Parathyroid adenoma (tissue), 2 donors: ENCODE data around the gene PCP2.

ENCODE experiments used
- H2AFZ ChIP-seq: fragments of 300-600 bp; sonication (generic); one replicate; pipeline ENCODE4 v1.7.0; 2017; ENCODE audit warnings: antibody characterized with exemption, mild to moderate bottlenecking
- H3K27ac ChIP-seq: fragments of 300-600 bp; sonication (generic); one replicate; pipeline ENCODE4 v1.7.0; 2017
- H3K27me3 ChIP-seq: fragments of 300-600 bp; sonication (generic); one replicate; pipeline ENCODE4 v1.7.0; 2017; ENCODE audit warnings: low read length; ENCODE audit not compliant: control insufficient read depth, insufficient read depth
- H3K36me3 ChIP-seq: fragments of 300-600 bp; sonication (generic); one replicate; pipeline ENCODE4 v1.7.0; 2017; ENCODE audit warnings: low read length; ENCODE audit not compliant: control insufficient read depth, insufficient read depth
- H3K4me1 ChIP-seq: fragments of 300-600 bp; sonication (generic); one replicate; pipeline ENCODE4 v1.7.0; 2017; ENCODE audit warnings: control low read depth
- H3K4me2 ChIP-seq: fragments of 300-600 bp; sonication (generic); one replicate; pipeline ENCODE4 v1.7.0; 2017; ENCODE audit warnings: low read length
- H3K4me3 ChIP-seq: fragments of 300-600 bp; sonication (generic); one replicate; pipeline ENCODE4 v1.7.0; 2017; ENCODE audit warnings: low read depth, low read length
- H3K79me2 ChIP-seq: fragments of 300-600 bp; sonication (generic); one replicate; pipeline ENCODE4 v1.7.0; 2017; ENCODE audit warnings: control low read depth
- H3K9ac ChIP-seq: fragments of 300-600 bp; sonication (generic); one replicate; pipeline ENCODE4 v1.7.0; 2017; ENCODE audit warnings: mild to moderate bottlenecking
- H3K9me3 ChIP-seq: fragments of 300-600 bp; sonication (generic); one replicate; pipeline ENCODE4 v1.7.0; 2017; ENCODE audit warnings: low read length; ENCODE audit not compliant: control insufficient read depth
- TF ChIP-seq, protein P1 (sequence below): fragments of 300-600 bp; sonication (generic); IDR thresholded peaks from one replicate; pipeline ENCODE4 v1.7.0; 2017; ENCODE audit warnings: antibody characterized with exemption, mild to moderate bottlenecking
- donor health status: primary hyperparathyroidism.

PCP2 gene

DNA sequence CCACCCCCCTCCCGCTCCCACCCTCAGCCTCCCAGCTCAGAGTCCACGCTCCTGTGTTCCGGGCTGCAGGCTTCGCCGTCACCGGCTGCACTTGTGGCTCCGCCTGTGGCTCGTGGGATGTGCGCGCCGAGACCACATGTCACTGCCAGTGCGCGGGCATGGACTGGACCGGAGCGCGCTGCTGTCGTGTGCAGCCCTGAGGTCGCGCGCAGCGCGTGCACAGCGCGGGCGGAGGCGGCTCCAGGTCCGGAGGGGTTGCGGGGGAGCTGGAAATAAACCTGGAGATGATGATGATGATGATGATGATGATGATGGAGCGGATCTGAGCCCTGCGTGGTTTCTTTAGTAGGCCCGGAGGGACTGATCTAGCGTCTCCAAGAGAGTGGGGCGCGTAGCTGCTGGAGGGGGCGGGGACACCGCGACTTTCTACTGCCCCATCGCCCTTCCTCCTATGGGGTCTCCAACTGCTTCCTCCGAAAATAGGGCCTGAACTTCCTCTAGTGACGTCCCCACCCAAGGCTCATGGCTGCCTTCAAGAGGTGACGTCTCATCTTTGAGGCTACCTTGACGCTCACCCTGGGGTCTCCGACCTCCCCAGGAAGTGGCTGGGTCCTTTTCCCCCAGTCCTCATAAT lies 36.7 kb upstream of the PCP2 start:
- no peaks in the 10 kb centered on the region for H3K79me2 ChIP-seq
- no peak overlapping the region for H3K27ac ChIP-seq
- H3K4me1 ChIP-seq = no peaks in the 10 kb centered on the region
- H3K36me3 ChIP-seq = no peaks in the 10 kb centered on the region
- H3K4me2 ChIP-seq = peak overlapping the region; percentile 53
- no peak overlapping the region for H3K9ac ChIP-seq
- H3K27me3 ChIP-seq = no peaks in the 10 kb centered on the region
- TF ChIP-seq, protein P1, sequence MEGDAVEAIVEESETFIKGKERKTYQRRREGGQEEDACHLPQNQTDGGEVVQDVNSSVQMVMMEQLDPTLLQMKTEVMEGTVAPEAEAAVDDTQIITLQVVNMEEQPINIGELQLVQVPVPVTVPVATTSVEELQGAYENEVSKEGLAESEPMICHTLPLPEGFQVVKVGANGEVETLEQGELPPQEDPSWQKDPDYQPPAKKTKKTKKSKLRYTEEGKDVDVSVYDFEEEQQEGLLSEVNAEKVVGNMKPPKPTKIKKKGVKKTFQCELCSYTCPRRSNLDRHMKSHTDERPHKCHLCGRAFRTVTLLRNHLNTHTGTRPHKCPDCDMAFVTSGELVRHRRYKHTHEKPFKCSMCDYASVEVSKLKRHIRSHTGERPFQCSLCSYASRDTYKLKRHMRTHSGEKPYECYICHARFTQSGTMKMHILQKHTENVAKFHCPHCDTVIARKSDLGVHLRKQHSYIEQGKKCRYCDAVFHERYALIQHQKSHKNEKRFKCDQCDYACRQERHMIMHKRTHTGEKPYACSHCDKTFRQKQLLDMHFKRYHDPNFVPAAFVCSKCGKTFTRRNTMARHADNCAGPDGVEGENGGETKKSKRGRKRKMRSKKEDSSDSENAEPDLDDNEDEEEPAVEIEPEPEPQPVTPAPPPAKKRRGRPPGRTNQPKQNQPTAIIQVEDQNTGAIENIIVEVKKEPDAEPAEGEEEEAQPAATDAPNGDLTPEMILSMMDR = no peak
- H3K4me3 ChIP-seq = no peak overlapping the region
- no peak overlapping the region for H2AFZ ChIP-seq
- no peaks in the 10 kb centered on the region for H3K9me3 ChIP-seq

DNA sequence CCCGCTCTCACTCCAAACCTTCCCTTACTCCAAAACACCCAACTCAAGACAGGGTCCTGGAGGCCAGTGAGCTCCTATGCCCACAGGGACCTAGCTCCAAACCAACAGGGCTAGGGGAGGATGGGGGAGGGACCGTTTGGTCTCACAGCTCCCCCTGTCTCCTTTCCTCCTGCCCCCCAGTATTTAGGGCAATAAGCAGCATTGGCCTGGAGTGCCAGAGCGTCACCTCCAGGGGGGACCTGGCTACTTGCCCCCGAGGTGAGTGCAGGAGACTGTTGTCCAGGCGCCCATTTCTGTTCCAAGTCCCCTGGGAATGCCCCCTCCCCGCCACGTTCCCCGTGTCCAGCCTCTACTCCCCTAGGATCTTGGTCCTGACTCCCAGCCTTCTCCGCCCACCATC lies 36.1 kb upstream of the PCP2 start:
- Histone ChIP-seq H3K4me3 (no peak overlapping the region), H3K4me2 (no peak overlapping the region), H3K27me3 (no peaks in the 10 kb centered on the region), H3K9me3 (no peaks in the 10 kb centered on the region), H3K36me3 (no peaks in the 10 kb centered on the region), H3K79me2 (no peaks in the 10 kb centered on the region), H3K27ac (no peak overlapping the region), H2AFZ (no peak overlapping the region), H3K9ac (no peak overlapping the region), H3K4me1 (no peaks in the 10 kb centered on the region)
- TF ChIP-seq, protein P1 = no peak

DNA sequence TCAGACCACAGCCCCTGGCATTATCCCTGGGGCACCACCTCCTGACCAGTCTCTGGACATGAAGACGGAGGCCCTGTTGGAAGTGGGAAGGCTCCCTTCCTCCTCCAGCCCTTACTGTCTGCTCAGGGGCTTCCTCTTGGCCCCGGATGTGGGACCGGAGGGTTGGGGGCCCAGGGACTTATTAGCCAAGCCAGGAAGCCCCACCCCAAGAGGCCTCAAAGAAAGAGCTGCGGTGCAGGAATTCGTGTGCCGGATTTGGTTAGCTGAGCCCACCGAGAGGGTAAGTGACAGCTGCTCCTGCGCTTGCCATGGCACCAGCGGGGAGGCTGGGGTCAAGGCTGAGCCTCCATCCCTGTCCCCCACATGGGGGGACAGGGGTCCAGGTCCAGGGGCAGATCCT lies 35.3 kb upstream of the PCP2 start, which contains the start of gene RETN:
TSS of gene RETN (plus strand) at position 208 of the 400 bp plus-strand sequence. CDS start 278 bp downstream, outside the sequence.
- no peaks in the 10 kb centered on the region for H3K9me3 ChIP-seq
- H3K4me3 ChIP-seq = no peak within 1 kb of the TSS
- H3K4me2 ChIP-seq = no peak within 1 kb of the TSS
- no peaks in the 10 kb centered on the region for H3K36me3 ChIP-seq
- TF ChIP-seq, protein P1 = no peak
- H3K4me1 ChIP-seq = no peaks in the 10 kb centered on the region
- no peaks in the 10 kb centered on the region for H3K27me3 ChIP-seq
- H3K9ac ChIP-seq = no peak within 1 kb of the TSS
- no peaks in the 10 kb centered on the region for H3K79me2 ChIP-seq
- no peak within 1 kb of the TSS for H3K27ac ChIP-seq
- H2AFZ ChIP-seq = no peak within 1 kb of the TSS

DNA sequence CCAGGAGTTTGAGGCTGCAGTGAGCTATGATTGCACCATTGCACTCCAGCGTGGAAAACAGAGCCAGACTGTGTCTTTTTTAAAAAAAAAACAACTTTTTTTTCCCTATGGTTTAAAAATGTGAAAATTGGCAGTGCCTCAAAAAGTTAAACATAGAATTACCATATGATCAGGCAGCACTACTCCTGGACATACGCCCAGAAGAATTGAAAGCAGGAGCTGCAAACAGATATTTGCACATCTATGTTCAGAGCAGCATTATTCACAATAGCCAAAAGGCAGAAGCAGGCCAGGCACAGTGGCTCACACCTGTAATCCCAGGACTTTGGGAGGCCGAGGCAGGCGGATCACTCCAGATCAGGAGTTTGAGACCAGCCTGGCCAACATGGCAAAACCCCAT lies 31.6 kb upstream of the PCP2 start:
- Histone ChIP-seq H3K27ac (no peak overlapping the region), H3K36me3 (no peaks in the 10 kb centered on the region), H3K4me1 (no peaks in the 10 kb centered on the region), H3K4me2 (no peak overlapping the region), H3K79me2 (no peaks in the 10 kb centered on the region), H3K4me3 (no peak overlapping the region), H2AFZ (no peak overlapping the region), H3K9me3 (no peaks in the 10 kb centered on the region), H3K9ac (no peak overlapping the region), H3K27me3 (peaks cover 3% of the 10 kb centered on the region)
- TF ChIP-seq, protein P1 = no peak

DNA sequence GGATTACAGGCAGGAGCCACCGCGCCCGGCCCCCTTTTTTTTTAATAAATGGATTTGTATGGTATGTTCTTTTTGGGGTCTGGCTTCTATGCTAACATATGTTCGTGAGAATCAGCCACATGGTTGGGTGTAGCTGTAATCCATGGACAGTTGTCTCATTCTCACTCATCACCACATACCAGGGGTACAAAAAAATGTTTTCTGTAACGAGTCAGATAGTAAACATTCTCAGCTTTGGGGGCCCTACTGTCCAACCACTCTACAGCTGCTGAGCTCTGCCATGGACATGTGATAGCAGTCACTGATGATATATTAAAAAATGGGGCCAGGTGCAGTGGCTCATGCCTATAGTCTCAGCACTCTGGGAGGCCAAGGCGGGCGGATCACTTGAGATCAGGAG lies 30.2 kb upstream of the PCP2 start:
- Histone ChIP-seq H3K27me3 (peaks cover 3% of the 10 kb centered on the region), H3K9ac (no peak overlapping the region), H3K27ac (no peak overlapping the region), H3K36me3 (no peaks in the 10 kb centered on the region), H3K9me3 (no peaks in the 10 kb centered on the region), H3K4me3 (no peak overlapping the region), H3K4me2 (no peak overlapping the region), H3K4me1 (no peaks in the 10 kb centered on the region), H3K79me2 (no peaks in the 10 kb centered on the region), H2AFZ (no peak overlapping the region)
- TF ChIP-seq, protein P1 = no peak
